ENCODE data around the gene PRKAR1B.
"Not testable (repeated sequence)": the region's sequence is repeated elsewhere in the genome, so short reads cannot be mapped to it uniquely, and the experiment has no call there.

GRCh38 chr7:652167-652566 is 74.9 kb downstream of the PRKAR1B start:
- not testable (repeated sequence) for TF ChIP-seq POLR2AphosphoS5, CTCF, POLR2A (IDR thresholded peaks at IDR 0.05)

Measured in sigmoid colon (tissue), 4 donors.